Sigmoid colon (tissue), 4 donors: ENCODE results near the gene ABCF2.

Source experiments
- CTCF ChIP-seq, 4 experiments: fragments of 450-650 bp in 3 of 4; fragments of 200-600 bp in 1 of 4; IDR thresholded peaks; one replicate each; pipeline ENCODE4 v1.5.1; 2016 to 2019; ENCODE audit warnings: antibody characterized with exemption in 4 of 4, mild to moderate bottlenecking in 3 of 4, moderate library complexity in 2 of 4
- EP300 ChIP-seq, 4 donors: sonication (generic); formaldehyde crosslinking; IDR thresholded peaks; one replicate each; pipeline ENCODE4 v1.6.1; 2017; ENCODE audit warnings: antibody characterized with exemption in 4 of 4

GRCh38 chr7:151260471-151260870 is 33.5 kb upstream of the ABCF2 start:
- TF ChIP-seq CTCF (IDR thresholded peaks at IDR 0.05) (no peak), EP300 (IDR thresholded peaks at IDR 0.05) (no peak)
